Ishikawa (cell line): Measurements from ENCODE around the gene PRR18.

Experiments
- CEBPB ChIP-seq: IDR thresholded peaks from 2 replicates; pipeline ENCODE4 v1.6.1; 2012
- CREB1 ChIP-seq: IDR thresholded peaks from 2 replicates; pipeline ENCODE4 v1.6.1; 2012; ENCODE audit warnings: low read depth
- EGR1 ChIP-seq: IDR thresholded peaks from 2 replicates; pipeline ENCODE4 v1.6.1; 2012
- EP300 ChIP-seq: IDR thresholded peaks from 2 replicates; pipeline ENCODE4 v1.6.1; 2012; ENCODE audit warnings: borderline replicate concordance
- FOXM1 ChIP-seq: IDR thresholded peaks from 2 replicates; pipeline ENCODE4 v1.6.1; 2012; ENCODE audit warnings: low read depth, borderline replicate concordance
- NFIC ChIP-seq: IDR thresholded peaks from 2 replicates; pipeline ENCODE4 v1.6.1; 2012
- RAD21 ChIP-seq: IDR thresholded peaks from 2 replicates; pipeline ENCODE4 v1.6.1; 2012; ENCODE audit warnings: low read depth
- TAF1 ChIP-seq: IDR thresholded peaks from 2 replicates; pipeline ENCODE4 v1.6.1; 2012; ENCODE audit warnings: low read depth, mild to moderate bottlenecking
- TCF12 ChIP-seq: IDR thresholded peaks from 2 replicates; pipeline ENCODE4 v1.6.1; 2012; ENCODE audit warnings: low read depth
- TEAD4 ChIP-seq: IDR thresholded peaks from 2 replicates; pipeline ENCODE4 v1.6.1; 2012
- YY1 ChIP-seq: IDR thresholded peaks from 2 replicates; pipeline ENCODE4 v1.6.1; 2012; ENCODE audit warnings: low read depth
- ZBTB7A ChIP-seq: IDR thresholded peaks from 2 replicates; pipeline ENCODE4 v1.6.1; 2012; ENCODE audit warnings: low read depth
- TF ChIP-seq, protein P1 (sequence below): IDR thresholded peaks from 2 replicates; pipeline ENCODE4 v1.6.1; 2012; ENCODE audit warnings: low read depth, mild to moderate bottlenecking
- TF ChIP-seq, protein P2 (sequence below): IDR thresholded peaks from 2 replicates; pipeline ENCODE4 v1.6.1; 2012
- TF ChIP-seq, protein P3 (sequence below): IDR thresholded peaks from 2 replicates; pipeline ENCODE4 v1.6.1; 2012

Gene PRR18

GRCh38 chr6:166348305-166348949 is 40.2 kb upstream of the PRR18 start:
- TF ChIP-seq FOXM1 (no peak), ZBTB7A (no peak), NFIC (no peak), CEBPB (no peak), RAD21 (no peak), TCF12 (no peak)
- TF ChIP-seq, protein P1, sequence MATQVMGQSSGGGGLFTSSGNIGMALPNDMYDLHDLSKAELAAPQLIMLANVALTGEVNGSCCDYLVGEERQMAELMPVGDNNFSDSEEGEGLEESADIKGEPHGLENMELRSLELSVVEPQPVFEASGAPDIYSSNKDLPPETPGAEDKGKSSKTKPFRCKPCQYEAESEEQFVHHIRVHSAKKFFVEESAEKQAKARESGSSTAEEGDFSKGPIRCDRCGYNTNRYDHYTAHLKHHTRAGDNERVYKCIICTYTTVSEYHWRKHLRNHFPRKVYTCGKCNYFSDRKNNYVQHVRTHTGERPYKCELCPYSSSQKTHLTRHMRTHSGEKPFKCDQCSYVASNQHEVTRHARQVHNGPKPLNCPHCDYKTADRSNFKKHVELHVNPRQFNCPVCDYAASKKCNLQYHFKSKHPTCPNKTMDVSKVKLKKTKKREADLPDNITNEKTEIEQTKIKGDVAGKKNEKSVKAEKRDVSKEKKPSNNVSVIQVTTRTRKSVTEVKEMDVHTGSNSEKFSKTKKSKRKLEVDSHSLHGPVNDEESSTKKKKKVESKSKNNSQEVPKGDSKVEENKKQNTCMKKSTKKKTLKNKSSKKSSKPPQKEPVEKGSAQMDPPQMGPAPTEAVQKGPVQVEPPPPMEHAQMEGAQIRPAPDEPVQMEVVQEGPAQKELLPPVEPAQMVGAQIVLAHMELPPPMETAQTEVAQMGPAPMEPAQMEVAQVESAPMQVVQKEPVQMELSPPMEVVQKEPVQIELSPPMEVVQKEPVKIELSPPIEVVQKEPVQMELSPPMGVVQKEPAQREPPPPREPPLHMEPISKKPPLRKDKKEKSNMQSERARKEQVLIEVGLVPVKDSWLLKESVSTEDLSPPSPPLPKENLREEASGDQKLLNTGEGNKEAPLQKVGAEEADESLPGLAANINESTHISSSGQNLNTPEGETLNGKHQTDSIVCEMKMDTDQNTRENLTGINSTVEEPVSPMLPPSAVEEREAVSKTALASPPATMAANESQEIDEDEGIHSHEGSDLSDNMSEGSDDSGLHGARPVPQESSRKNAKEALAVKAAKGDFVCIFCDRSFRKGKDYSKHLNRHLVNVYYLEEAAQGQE: no peak

DNA sequence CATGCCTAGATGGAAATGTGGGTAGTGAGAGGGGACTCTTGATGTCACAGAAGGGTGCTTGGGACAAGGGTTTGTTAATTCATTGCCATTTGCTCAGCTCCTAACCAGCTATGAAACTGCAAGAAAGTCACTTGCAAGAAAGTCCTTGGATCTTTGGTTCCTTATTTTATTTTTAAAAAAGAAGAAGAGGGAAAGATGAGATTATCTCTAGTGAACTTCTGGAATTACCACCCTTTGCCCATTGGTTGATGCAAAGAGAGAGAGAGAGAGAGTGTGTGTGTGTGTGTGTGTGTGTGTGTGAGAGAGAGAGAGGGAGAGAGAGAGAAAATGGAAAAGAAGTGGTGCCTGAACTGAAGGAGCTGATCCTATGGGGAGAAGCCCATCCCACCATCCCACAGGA is 38.8 kb upstream of the PRR18 start:
- TF ChIP-seq TCF12 (no peak), YY1 (no peak), TAF1 (no peak), EP300 (no peak), NFIC (no peak), CEBPB (no peak), ZBTB7A (no peak), FOXM1 (no peak), EGR1 (no peak), TEAD4 (no peak), RAD21 (no peak), CREB1 (no peak)
- TF ChIP-seq, protein P2, sequence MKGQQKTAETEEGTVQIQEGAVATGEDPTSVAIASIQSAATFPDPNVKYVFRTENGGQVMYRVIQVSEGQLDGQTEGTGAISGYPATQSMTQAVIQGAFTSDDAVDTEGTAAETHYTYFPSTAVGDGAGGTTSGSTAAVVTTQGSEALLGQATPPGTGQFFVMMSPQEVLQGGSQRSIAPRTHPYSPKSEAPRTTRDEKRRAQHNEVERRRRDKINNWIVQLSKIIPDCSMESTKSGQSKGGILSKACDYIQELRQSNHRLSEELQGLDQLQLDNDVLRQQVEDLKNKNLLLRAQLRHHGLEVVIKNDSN: no peak
- TF ChIP-seq, protein P1: no peak
- TF ChIP-seq, protein P3, sequence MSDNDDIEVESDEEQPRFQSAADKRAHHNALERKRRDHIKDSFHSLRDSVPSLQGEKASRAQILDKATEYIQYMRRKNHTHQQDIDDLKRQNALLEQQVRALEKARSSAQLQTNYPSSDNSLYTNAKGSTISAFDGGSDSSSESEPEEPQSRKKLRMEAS: no peak

- TF ChIP-seq NFIC (no peak), TAF1 (no peak)
Measured at GRCh38 chr6:166346449-166346848, 38.3 kb upstream of the PRR18 start.

DNA sequence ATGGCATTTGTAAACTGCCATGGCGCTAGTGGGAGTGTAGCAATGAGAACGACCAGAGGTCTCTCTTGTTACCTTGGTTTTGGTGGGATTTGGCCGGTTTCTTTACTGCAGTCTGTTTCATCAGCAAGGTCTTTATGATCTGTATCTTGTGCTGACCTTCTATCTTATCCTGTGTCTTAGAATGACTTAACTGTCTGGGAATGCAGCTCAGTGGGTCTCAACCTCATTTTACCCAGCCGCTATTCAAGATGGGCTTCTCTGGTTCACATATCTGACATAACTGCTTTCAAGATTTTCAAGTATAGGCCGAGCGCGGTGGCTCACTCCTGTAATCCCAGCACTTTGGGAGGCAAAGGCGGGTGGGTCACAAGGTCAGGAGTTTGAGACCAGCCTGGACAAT is 36.0 kb upstream of the PRR18 start:
- TF ChIP-seq ZBTB7A (no peak), TCF12 (no peak), TAF1 (no peak), YY1 (no peak), RAD21 (no peak), FOXM1 (no peak), CEBPB (no peak), CREB1 (no peak), TEAD4 (no peak), EGR1 (no peak), NFIC (no peak), EP300 (no peak)
- TF ChIP-seq, protein P2: no peak
- TF ChIP-seq, protein P3: no peak
- TF ChIP-seq, protein P1: no peak

DNA sequence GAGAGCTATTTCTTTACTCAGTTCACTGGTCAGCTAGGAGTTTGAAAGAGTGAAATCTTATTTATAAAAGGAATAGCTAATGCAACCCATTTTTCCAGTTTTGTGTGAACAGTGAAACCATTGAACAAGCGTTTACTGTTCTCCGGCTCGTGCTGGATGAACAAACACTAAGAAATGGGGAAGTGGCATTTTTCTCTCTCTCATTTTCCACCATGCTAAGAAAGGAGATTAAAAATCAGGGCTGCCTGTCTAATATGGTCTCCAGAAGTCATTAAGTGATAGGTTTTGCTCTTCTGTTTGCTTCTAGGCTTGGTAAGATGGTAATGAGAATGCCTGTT is 34.9 kb upstream of the PRR18 start:
- TF ChIP-seq TCF12: no peak
- TF ChIP-seq NFIC: no peak
- no peak for TF ChIP-seq ZBTB7A
- no peak for TF ChIP-seq FOXM1
- TF ChIP-seq CREB1: no peak
- no peak for TF ChIP-seq TAF1
- TF ChIP-seq, protein P1: no peak
- TF ChIP-seq RAD21: no peak
- no peak for TF ChIP-seq EGR1
- TF ChIP-seq, protein P2: no peak
- TF ChIP-seq EP300: no peak
- no peak for TF ChIP-seq TEAD4
- TF ChIP-seq, protein P3: no peak
